HG02884 (cell line): ENCODE results near the gene SERPINB1.
"Not testable (repeated sequence)": the region's sequence is repeated elsewhere in the genome, so short reads cannot be mapped to it uniquely, and the experiment has no call there.

ENCODE experiments used
- ATAC-seq: cut with Tn5 transposase; IDR thresholded peaks from one replicate; pipeline ENCODE4 v1.9.1; 2021; ENCODE audit warnings: mild to moderate bottlenecking, moderate library complexity; ENCODE audit not compliant: unreplicated experiment

SERPINB1 gene

DNA sequence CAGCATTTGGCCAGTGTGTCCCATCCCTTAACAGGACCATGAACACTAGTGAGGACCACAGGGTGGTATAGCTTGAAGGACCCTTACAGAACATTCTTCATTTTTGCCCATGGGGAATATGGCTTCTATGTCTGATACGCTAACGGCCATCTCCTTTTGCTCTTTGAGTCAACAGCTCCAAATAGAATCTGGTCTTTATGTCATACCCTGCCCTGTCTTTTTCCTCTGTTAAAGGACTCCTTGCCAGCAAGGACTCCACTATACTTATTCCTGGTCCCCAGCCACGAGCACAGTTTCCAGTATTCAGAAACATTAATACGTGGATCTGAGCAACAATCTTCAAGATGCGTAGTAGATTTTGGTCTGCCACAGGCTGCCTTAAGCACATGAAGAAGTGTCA lies 22.5 kb downstream of the SERPINB1 start:
- no peak for ATAC-seq

GRCh38 chr6:2818593-2818992 lies 23.1 kb downstream of the SERPINB1 start:
- no peak for ATAC-seq

- ATAC-seq: no peak
Observed at GRCh38 chr6:2817903-2818443, 23.7 kb downstream of the SERPINB1 start.

DNA sequence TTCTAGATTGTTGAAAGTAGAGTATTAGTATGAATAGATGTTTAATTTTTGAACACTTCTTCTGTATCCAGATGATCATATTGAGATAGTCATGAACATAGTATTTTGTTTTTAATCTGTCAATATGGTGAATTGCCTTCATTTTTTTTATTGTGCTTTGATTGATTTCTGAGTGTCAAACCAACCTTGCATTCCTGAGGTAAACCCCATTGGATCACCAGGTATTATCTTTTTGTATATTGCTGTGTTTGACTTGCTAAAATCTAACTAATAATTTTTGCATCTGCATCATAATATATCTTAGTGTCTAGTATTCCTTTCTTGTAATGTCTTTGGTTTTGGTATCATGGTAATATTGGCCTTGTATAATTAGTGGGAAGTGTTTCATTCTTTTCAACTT lies 25.5 kb downstream of the SERPINB1 start:
- no peak for ATAC-seq

DNA sequence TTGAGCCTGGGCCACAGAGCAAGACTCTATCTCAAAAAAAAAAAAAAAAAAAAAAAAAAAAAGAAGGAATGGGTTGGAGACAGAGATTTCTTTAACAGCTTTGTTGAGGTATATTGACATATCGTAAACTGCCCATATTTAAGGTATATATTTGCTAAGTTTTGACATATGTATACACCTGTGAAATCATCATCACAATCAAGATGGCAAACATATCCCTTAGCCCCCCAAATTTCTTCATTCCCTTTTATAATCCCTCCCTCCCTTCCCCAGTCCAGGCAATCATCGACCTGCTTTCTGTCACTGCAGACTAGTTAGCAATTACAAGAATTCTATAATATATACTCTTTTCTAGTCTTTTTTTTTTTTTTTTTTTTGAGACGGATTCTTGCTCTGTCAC lies 29.0 kb downstream of the SERPINB1 start:
- no peak for ATAC-seq

DNA sequence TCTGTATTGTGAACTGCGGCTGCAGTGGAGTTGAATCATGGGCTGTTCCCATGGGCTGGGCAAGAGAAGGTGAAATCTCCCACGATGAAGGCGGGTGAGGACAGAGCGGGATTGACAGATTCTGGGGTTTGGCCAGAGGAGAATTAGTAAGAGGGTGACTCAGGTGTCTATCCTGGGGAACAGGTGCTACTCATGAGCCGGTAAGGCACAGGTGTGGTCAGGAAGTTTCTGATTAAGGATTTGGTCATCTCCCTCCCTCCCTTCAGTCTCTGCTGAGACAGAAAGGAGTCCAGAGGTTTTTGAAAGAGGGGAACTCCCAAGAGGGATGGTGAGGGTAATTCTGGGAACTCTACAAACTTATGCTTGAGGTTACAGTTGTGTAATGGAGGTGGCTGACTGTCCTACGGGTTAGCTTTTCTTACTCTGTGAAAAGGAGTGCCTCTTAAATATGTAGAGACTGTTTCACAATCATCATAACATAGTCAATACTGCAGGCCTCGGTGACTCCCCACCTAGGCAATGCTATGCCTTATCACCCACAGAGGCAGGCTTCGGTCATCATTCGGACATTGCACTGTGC lies 31.5 kb downstream of the SERPINB1 start:
- ATAC-seq: no peak

DNA sequence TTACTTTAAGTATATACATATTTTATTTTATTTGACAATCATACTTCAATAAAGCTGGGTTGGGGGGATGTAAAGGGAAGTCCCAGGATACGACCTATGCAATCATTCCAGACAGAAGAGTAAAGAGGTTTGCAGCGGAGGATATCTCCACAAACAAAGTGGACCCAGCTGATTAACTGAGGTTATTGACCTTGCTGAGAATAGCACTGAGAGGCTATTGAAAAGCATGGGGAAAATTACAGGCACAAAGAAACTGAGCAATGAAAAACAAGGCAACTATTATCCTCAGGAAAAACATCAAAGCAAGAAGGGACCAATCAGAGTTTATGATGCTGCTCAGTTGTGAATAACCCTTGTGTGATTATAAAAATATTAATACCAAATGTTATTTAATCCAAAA lies 32.6 kb downstream of the SERPINB1 start:
- no peak for ATAC-seq

DNA sequence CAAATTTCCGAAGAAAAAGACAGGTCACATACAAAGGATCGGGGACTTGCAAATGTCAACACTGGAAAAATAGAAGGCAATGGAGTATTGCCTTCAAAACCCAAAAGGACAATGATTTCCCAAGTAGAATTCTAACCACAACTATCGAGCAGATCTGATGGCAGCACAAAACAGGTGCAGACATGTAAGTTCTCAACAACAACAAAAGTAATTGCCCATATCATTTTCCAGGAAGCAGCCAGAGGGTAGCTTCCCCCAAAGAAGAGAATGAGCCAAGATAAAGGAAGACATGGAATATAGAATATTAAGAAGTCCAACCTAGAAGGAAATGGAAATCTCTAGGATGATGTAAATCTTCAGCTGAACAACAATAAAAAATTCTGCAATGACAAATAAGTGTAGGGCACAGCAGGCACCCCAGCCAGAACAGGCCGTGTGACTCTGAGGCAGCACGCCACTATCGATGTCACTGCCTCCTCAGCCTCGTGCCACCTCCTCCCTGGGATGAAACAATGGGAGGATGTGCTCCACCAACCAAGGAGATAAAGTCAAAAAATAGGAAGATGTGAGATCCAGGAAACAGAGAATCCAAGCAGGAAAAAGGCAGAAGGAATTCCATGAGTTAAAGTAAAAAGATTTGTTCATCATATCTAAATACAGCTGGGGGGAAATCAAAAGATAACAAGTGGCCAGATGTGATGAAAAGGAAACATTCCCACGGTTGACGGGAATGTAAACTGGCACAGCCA lies 34.1 kb downstream of the SERPINB1 start:
- no peak for ATAC-seq

DNA sequence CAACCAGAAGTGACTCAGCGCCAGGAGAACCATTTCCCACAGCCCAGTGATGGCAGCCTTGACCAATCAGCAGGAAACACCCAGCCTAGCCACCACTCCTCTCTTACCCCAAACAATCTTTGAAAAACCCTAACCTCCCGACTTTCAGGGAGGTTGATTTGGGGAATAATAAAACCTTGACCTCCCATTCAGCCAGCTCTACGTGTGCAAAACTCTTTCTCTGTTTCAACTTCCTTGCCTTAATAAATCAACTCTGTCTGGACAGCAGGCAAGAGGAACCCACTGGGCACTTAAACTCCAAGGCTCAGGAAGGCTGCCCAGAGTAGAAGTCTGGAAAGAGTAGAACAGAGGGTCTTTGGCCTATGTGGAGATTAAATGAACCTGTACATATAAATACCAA lies 35.0 kb downstream of the SERPINB1 start:
- ATAC-seq: no peak

- ATAC-seq: no peak
Observed at GRCh38 chr6:2805031-2805430, 36.6 kb downstream of the SERPINB1 start.

DNA sequence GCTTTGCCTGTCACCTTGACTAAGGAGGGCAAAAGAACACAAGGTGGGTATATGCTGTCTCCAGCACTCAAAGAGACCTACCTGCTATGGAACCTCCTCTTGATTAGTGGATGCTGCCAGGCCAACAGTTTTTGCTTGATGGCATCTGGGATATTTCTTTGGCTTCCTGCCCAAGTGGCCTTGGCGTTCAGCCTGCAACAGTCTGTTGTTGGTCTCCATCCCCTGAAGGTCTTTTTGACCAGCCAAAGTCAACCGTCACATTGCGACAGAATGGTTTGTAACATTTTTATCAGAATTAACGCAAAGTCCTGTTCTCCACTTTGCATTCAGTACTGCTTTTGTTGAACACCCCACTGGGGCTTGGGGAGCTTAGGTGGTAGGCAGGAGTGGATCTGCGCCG lies 37.1 kb downstream of the SERPINB1 start:
- no peak for ATAC-seq

GRCh38 chr6:2803731-2804429 lies 37.8 kb downstream of the SERPINB1 start:
- no peak for ATAC-seq

DNA sequence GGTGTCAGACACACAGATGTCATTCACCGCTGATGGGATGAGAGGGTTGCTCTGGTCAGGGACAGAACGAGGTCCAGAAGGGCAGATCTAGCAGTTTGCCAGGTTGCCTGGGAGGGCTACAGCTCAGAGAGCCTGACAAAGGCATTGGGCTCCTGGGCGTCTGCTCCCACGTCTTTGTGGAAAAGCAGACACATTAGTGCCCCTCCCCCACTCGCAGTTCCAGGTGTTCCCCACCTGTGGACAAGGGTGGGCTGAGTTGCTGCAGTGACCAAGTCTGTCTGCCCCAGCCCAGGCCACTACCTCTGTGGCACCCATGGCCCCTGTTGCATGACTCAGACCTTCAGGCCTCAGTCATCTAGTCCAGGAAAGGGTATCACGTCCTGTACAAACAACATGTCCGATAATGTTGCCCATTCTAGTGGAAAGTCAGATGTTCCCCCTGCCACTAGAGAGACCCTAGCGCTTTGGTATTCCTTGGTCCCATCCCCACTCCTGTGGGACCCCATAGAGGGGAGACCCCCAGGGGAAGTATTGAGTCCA lies 39.1 kb downstream of the SERPINB1 start:
- ATAC-seq: no peak

- not testable (repeated sequence) for ATAC-seq
Observed at GRCh38 chr6:2801687-2802086, 40.0 kb downstream of the SERPINB1 start.

GRCh38 chr6:2800552-2801316 lies 40.9 kb downstream of the SERPINB1 start:
- ATAC-seq: no peak

DNA sequence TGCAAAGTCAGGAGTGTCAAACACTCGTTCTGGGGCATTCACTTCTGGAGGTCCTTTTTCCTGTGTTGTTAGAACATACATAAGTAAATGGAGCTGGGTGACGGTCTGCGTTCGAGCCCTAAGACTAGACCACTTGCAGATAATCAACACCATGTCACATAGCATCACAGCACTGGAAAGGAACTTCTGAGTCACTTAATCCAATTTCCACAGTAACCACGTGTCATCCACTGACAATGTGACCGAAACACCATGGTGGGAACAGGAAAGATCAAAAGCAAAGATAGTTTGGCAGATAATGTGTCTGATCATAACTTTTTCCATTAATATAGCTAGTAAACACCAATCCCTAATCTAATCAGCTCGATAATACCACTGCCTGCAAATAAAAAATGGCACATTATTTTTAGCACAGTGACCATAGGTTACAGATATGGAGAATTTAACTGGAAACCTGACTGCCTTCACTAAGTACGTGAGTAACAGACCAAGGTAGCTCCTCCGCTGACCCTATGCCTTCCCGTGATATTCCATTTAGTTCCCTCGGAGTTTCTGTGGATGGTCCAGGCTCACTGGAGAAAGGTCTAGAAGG lies 41.6 kb downstream of the SERPINB1 start:
- ATAC-seq: no peak

GRCh38 chr6:2798586-2799134 lies 43.0 kb downstream of the SERPINB1 start:
- no peak for ATAC-seq

DNA sequence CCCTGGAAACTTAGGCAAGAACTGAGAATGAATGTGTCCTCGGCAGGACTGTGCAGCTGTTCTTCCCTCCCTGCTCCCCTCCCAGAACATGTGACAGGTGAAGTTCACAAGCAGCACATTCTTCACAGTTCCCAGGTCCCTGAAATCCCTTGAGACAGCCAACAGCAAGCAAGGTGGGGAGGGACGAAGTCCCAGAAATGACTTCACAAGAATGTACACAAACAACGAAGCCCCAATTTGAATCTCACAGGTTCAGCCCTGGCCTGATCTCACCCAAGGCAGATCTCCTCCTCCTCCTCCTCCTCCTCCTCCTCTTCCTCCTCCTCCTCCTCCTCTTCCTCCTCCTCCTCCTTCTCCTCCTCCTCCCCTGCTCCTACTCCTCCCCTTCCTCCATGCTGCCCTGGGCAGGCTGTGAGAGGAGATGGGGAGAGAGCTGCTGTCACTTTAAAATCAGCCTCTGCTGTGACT lies 44.1 kb downstream of the SERPINB1 start:
- ATAC-seq: no peak

DNA sequence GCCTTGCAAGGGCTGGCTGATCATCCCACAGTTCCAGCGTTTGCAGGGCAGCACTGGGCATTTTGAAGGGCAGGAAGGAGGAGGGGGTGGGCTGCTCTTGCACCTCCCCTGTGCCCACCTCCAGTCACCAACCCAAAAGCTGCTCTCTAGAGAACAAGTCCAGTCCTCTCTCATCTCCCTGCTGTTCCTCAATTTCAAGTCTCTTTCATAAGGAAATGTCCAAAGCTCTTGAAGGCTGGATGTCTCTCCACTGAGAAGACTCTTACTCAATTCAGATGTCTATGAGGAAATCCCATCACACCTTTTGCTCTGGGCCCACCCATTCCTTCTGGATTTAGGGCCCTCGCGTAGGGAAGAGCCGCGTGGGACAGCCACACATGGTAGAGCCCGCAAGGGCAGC lies 44.8 kb downstream of the SERPINB1 start:
- ATAC-seq: no peak

DNA sequence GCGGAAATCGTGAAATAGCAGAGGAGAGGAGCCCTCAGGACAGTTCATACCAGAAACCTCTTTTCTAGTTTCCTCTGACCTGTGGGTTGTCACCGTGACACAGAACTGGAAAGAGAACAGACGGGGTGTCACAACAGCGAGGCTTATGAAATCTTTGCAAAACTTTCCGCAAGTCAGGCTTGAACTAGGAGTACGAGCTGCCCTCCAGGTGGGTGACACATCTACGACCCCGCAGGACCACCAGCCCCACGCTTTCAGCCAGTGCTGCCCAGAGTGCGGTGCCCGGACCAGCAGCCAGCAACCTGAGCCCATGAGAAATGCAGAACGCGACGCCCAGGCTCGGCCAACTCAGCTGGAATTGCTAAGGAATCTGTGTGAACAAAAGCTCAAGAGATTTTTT lies 45.7 kb downstream of the SERPINB1 start:
- no peak for ATAC-seq
